ENCODE measurements around the gene CD63.

The CD63 gene

GRCh38 chr12:55702861-55703260, 25.9 kb downstream of the CD63 start:
- H3K27ac ChIP-seq: no peak overlapping the region
- TF ChIP-seq ZFX (IDR thresholded peaks at IDR 0.05; ENCODE audit: borderline replicate concordance) (no peak), CTCF (IDR thresholded peaks at IDR 0.05) (no peak)

GRCh38 chr12:55700255-55701018, 28.4 kb downstream of the CD63 start:
- no peak overlapping the region for H3K27ac ChIP-seq
- TF ChIP-seq CTCF (IDR thresholded peaks at IDR 0.05): no peak

- TF ChIP-seq CTCF (IDR thresholded peaks at IDR 0.05) (no peak), ZFX (IDR thresholded peaks at IDR 0.05; ENCODE audit: borderline replicate concordance) (no peak)
- H3K27ac ChIP-seq: no peak overlapping the region
These were observed 29.2 kb downstream of the CD63 start for GRCh38 chr12:55699471-55700055.

- TF ChIP-seq ZFX (IDR thresholded peaks at IDR 0.05; ENCODE audit: borderline replicate concordance) (no peak), CTCF (IDR thresholded peaks at IDR 0.05) (no peak)
- no peak overlapping the region for H3K27ac ChIP-seq
These were observed 29.8 kb downstream of the CD63 start for GRCh38 chr12:55698965-55699364.

GRCh38 chr12:55698241-55698955, 30.4 kb downstream of the CD63 start:
- no peak for TF ChIP-seq CTCF (IDR thresholded peaks at IDR 0.05)
- no peak overlapping the region for H3K27ac ChIP-seq

DNA sequence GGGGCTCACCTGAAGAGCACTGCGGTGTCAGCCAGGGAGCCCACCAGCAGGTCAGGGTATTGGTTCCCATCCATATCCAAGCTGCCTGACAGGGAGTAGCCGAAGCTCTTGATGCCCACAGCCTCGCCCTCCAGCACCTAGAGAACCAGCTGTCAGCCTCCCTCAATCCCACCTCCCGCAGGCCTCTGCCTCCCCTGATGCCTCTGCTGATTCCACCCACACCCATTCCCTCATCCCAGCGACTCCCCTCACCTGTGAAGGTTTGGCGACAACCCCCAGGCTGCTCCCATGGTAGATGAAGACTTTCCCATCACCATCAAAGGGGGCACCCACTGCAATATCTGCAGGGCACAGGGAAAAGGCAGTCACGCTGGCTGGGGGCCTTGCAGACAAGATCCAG, 31.1 kb downstream of the CD63 start:
- no peak for TF ChIP-seq ZFX (IDR thresholded peaks at IDR 0.05; ENCODE audit: borderline replicate concordance)
- TF ChIP-seq CTCF (IDR thresholded peaks at IDR 0.05): no peak
- no peak overlapping the region for H3K27ac ChIP-seq

Measured in 22Rv1 (cell line).